Measurements from ENCODE around the gene LGR5. TPM values are rescaled to one million over a fixed set of nuclear protein-coding genes. Genes with fewer than 3 reads are reported as not detected.

LGR5 gene
- total RNA-seq, 4 donors from 2014 or later, result 0.21 TPM; not detected in 3

DNA sequence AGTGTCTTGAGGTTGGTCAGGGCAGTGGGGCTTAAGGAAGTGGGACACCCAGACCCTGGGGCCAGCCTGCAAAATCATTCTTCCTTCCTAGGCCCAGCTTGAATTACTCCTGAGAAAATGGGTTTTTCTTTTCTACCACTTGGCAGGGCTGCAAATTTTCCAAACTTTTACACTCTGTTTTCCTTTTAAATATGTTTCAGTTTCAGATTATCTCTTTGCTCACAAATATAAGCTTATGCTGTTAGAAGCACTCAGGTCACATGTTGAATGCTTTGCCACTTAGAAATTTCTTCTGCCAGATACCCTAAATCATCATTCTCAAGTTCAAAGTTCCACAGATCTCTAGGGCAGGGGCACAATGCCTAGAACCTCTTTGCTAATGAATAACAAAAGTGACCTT lies 2.9 kb upstream of the LGR5 start:
- intact Hi-C loops (cut with DNase I), result no loop called here
- no peaks in the 10 kb centered on the region for H3K36me3 ChIP-seq
- TF ChIP-seq, protein P1, sequence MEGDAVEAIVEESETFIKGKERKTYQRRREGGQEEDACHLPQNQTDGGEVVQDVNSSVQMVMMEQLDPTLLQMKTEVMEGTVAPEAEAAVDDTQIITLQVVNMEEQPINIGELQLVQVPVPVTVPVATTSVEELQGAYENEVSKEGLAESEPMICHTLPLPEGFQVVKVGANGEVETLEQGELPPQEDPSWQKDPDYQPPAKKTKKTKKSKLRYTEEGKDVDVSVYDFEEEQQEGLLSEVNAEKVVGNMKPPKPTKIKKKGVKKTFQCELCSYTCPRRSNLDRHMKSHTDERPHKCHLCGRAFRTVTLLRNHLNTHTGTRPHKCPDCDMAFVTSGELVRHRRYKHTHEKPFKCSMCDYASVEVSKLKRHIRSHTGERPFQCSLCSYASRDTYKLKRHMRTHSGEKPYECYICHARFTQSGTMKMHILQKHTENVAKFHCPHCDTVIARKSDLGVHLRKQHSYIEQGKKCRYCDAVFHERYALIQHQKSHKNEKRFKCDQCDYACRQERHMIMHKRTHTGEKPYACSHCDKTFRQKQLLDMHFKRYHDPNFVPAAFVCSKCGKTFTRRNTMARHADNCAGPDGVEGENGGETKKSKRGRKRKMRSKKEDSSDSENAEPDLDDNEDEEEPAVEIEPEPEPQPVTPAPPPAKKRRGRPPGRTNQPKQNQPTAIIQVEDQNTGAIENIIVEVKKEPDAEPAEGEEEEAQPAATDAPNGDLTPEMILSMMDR (IDR thresholded peaks at IDR 0.05), result no peak
- TF ChIP-seq POLR2A (IDR thresholded peaks at IDR 0.05), result no peak
- peaks cover 15 to 27% (median 16%) of the 10 kb centered on the region in 3 donors for H3K4me1 ChIP-seq
- H3K27me3 ChIP-seq, result peaks cover 8 to 68% (median 11%) of the 10 kb centered on the region in 4 donors
- H3K9me3 ChIP-seq, result peaks cover 0 to 10% (median 9%) of the 10 kb centered on the region in 3 donors
- no peak overlapping the region for H3K27ac ChIP-seq
- no peak for DNase-seq
- no peak overlapping the region for H3K4me3 ChIP-seq

DNA sequence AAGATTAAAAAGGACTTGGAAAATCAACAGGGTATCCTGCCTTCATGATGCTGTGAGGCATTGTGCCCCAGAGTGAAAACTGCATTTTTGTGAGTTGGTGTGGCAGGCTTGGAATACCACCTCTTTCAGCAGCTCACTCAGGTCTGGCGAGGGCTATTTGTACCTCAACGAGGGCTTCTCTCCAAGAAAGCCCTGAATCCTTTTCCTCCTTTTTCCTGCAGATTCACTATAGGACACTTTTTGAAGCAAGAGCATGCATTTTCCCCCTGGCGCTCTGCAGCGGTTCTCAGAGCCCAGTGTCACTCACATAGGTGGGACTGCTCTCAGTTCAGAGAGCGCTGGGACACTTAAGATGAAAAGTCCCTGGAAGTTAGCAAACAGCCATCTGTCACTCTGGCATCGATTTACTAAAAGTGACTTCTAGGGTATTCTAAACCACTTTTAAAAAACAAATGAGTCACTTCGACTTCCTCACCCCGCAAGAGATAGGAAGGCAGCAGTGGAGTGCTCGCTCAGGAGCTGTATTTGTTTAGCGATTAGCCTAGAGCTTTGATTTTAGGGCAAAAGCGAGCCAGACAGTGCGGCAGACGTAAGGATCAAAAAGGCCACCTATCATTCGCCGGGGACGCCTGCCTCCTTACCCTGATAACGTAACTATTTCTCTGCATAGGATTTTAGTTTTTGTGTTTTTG lies 782 bp upstream of the LGR5 start:
- 4 to 9% methylated on average over 17 of the region's 17 CpGs for WGBS, 2 donors
- no peaks in the 10 kb centered on the region for H3K36me3 ChIP-seq
- intact Hi-C loops (cut with DNase I), result no loop called here
- TF ChIP-seq POLR2A (IDR thresholded peaks at IDR 0.05), result no peak
- TF ChIP-seq, protein P1 (IDR thresholded peaks at IDR 0.05), result no peak
- no peak for DNase-seq
- peak overlapping the region in 3 of 4 donors; percentile 26 to 59 (median 47) for H3K4me3 ChIP-seq
- H3K27me3 ChIP-seq, result peaks cover 8 to 79% (median 11%) of the 10 kb centered on the region in 4 donors
- H3K9me3 ChIP-seq, result peaks cover 0 to 10% (median 9%) of the 10 kb centered on the region in 3 donors
- H3K4me1 ChIP-seq, result peaks cover 15 to 27% (median 16%) of the 10 kb centered on the region in 3 donors
- no peak overlapping the region for H3K27ac ChIP-seq

DNA sequence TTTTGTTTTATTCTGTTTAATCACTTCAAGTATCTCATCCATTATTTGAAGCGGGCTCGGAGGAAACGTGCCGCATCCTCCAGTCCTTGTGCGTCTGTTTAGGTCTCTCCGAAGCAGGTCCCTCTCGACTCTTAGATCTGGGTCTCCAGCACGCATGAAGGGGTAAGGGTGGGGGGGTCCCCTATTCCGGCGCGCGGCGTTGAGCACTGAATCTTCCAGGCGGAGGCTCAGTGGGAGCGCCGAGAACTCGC lies 311 bp upstream of the LGR5 start:
- Histone ChIP-seq H3K27ac (no peak overlapping the region), H3K36me3 (no peaks in the 10 kb centered on the region), H3K27me3 (peaks cover 8 to 79% (median 11%) of the 10 kb centered on the region in 4 donors), H3K4me1 (peaks cover 15 to 27% (median 16%) of the 10 kb centered on the region in 3 donors), H3K4me3 (peak overlapping the region; percentile 18 to 59 (median 36)), H3K9me3 (peaks cover 0 to 10% (median 9%) of the 10 kb centered on the region in 3 donors)
- intact Hi-C loops (cut with DNase I), result no loop called here
- DNase-seq, result no peak
- TF ChIP-seq, protein P1 (IDR thresholded peaks at IDR 0.05), result no peak
- TF ChIP-seq POLR2A (IDR thresholded peaks at IDR 0.05), result no peak
- WGBS, 2 donors, result 0% methylated on average over 4 to 7 of the region's 17 CpGs

DNA sequence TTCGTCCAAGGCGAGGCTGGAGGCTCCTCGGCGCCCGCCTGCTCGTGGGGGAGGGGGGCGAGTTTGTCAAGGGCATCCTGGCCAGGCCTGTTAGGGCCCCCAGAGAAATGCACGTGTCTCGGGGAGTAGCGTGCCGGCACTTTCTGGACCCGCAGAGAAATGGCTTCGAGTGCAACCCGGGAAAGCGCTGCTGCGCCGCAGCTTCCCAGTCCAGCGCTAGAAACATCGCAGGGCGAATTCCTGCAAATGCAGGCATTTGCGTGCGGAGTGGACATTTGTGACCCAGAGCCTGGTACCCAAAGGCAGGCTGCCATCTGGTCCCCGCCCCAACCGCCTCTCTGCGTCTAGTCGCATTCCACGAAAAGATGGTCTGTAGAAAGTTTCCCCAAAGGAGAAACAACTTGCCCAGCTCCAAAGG lies 756 bp downstream of the LGR5 start:
- Histone ChIP-seq H3K36me3 (no peaks in the 10 kb centered on the region), H3K4me3 (peak overlapping the region; percentile 18 to 59 (median 36)), H3K9me3 (peaks cover 0 to 10% (median 9%) of the 10 kb centered on the region in 3 donors), H3K4me1 (peaks cover 15 to 27% (median 16%) of the 10 kb centered on the region in 3 donors), H3K27me3 (peaks cover 8 to 80% (median 11%) of the 10 kb centered on the region in 4 donors), H3K27ac (no peak overlapping the region)
- WGBS, 2 donors, result 2 to 6% methylated on average over 3 to 7 of the region's 27 CpGs
- DNase-seq, result no peak
- intact Hi-C loops (cut with DNase I), result no loop called here
- TF ChIP-seq, protein P1 (IDR thresholded peaks at IDR 0.05), result no peak
- no peak for TF ChIP-seq POLR2A (IDR thresholded peaks at IDR 0.05)

All from esophagus squamous epithelium (tissue), 5 donors.